Thoracic aorta (tissue), 2 donors: ENCODE results near the gene HOTAIR. TPM values are rescaled to one million over a fixed set of nuclear protein-coding genes. Genes with fewer than 3 reads are reported as not detected.
A peak's percentile ranks its signal among the peaks of the same experiment; 100 is the strongest.

ENCODE experiments used
- ATAC-seq: fragments of 150-250 bp; one replicate; pipeline ENCODE4 v1.8.0; 2017; ENCODE audit warnings: low read depth; ENCODE audit not compliant: insufficient number of reproducible peaks, low FRiP score
- DNase-seq: peaks from one replicate; pipeline ENCODE4 v3.0.0-alpha.2; 2020; ENCODE audit warnings: low spot score
- H3K27ac ChIP-seq, 2 donors: fragments of 200-600 bp; sonication (generic); 1 replicate in 1 of 2; 2 replicates in 1 of 2; pipeline ENCODE4 v1.5.1; 2016; ENCODE audit warnings: mild to moderate bottlenecking in 2 of 2, moderate library complexity in 2 of 2
- H3K27me3 ChIP-seq: fragments of 200-600 bp; sonication (generic); replicated peaks from 2 replicates; pipeline ENCODE4 v1.6.0; 2016; ENCODE audit warnings: mild to moderate bottlenecking; ENCODE audit not compliant: insufficient read depth
- H3K36me3 ChIP-seq: fragments of 200-600 bp; sonication (generic); one replicate; pipeline ENCODE4 v1.5.1; 2016
- H3K4me1 ChIP-seq, 2 donors: fragments of 200-600 bp; sonication (generic); 1 replicate in 1 of 2; 2 replicates in 1 of 2; pipeline versions ENCODE4 v1.5.1 to v1.6.0; 2016; ENCODE audit warnings: low read depth in 2 of 2, mild to moderate bottlenecking in 1 of 2; ENCODE audit not compliant: control insufficient read depth in 1 of 2
- H3K4me3 ChIP-seq: fragments of 200-600 bp; sonication (generic); 2 replicates; pipeline ENCODE4 v1.5.1; 2016; ENCODE audit warnings: mild to moderate bottlenecking
- H3K9me3 ChIP-seq: fragments of 200-600 bp; sonication (generic); 2 replicates; pipeline ENCODE4 v1.5.1; 2016
- total RNA-seq, 2 donors: library from RNA; depleted of rRNA; stranded (reverse); fragments of >200 nt; gene quantifications; one replicate each; pipeline versions ENCODE4 v1.1.0 to v1.2.3, GENCODE V29; 2016
- TF ChIP-seq, protein P1 (sequence below): fragments of 200-600 bp; sonication (generic); IDR thresholded peaks from one replicate; pipeline ENCODE4 v1.5.1; 2019; ENCODE audit warnings: antibody characterized with exemption

Gene HOTAIR
- total RNA-seq, 2 donors from 2014 or later, result not detected

DNA sequence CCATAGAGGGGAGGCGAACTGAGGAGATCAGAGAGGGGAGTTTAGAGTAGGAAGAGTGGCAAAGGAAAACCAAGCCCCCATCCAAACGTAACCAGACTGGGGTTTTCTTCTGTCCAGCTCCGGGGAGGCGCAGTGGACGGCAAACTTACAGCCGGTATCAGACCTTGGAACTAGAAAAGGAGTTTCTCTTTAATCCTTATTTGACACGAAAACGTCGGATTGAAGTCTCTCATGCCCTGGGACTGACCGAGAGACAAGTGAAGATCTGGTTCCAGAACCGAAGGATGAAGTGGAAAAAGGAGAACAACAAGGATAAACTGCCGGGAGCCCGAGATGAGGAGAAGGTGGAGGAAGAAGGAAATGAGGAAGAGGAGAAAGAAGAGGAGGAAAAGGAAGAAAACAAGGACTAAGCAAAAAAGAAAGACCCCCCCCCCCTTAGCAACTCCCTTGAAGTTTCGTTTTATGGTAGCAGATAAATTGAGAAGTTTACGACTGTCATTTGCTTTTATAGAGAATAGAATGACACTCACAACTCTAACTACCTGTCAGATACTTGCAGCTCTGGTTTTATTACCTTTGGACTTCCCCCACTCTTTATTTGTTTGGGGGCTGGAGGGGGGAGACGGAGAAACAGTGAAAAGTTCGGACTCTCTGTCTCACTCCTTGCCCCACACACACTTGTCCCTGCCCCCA is 36.4 kb upstream of the HOTAIR start:
- peaks cover 3 to 20% of the 10 kb centered on the region in 2 donors for H3K4me1 ChIP-seq
- no peaks in the 10 kb centered on the region for H3K36me3 ChIP-seq
- H3K9me3 ChIP-seq, result no peaks in the 10 kb centered on the region
- no peak overlapping the region for H3K4me3 ChIP-seq
- TF ChIP-seq, protein P1, sequence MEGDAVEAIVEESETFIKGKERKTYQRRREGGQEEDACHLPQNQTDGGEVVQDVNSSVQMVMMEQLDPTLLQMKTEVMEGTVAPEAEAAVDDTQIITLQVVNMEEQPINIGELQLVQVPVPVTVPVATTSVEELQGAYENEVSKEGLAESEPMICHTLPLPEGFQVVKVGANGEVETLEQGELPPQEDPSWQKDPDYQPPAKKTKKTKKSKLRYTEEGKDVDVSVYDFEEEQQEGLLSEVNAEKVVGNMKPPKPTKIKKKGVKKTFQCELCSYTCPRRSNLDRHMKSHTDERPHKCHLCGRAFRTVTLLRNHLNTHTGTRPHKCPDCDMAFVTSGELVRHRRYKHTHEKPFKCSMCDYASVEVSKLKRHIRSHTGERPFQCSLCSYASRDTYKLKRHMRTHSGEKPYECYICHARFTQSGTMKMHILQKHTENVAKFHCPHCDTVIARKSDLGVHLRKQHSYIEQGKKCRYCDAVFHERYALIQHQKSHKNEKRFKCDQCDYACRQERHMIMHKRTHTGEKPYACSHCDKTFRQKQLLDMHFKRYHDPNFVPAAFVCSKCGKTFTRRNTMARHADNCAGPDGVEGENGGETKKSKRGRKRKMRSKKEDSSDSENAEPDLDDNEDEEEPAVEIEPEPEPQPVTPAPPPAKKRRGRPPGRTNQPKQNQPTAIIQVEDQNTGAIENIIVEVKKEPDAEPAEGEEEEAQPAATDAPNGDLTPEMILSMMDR, result no peak
- no peak for DNase-seq
- H3K27ac ChIP-seq, result no peak overlapping the region
- no peaks in the 10 kb centered on the region for H3K27me3 ChIP-seq
- no peak for ATAC-seq

DNA sequence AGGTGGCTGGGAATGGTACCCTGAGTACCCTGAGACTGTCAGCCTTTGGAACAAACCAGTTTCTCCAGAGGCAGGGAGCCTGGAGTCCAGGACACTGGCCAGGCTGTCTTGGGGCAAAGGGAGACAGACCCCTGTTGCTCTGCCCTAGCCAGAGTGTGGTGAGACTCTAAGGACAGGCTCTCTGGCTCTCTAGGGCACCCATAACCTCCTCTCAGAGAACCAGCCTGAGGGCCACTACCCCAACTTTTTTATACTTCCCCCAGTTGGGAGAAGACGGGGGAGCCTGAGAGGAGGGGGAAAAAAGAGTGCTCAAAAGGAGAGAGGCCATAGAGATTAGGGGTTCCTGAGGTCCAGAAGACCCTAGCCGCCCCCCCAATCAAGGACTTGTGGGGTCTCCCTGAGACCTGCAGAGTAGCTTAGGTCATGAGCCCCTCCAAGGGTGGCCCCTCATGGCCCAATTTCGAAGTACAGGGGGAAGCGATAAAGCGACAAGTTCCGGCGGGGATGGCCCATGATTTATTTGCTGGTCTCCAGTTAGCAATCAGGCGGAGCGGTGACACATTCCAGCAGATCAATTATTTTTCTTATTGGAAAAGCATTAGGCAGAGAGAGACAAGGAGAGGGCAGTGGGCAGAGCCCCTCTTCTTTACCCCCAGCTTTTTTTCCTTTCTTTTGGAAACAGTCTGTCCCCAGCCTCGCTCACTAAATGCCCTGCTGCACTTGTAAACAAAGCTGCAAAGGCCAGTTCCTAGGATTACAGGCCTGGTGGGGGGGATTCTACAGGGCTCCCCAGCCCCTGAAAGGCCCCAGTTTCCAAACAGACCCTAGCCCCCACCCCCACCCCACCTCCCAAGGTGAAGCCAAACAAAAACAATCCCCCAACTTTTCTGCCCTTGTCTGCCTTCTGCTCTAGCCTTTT is 35.6 kb upstream of the HOTAIR start:
- Histone ChIP-seq H3K9me3 (no peaks in the 10 kb centered on the region), H3K27me3 (no peaks in the 10 kb centered on the region), H3K27ac (peak overlapping the region in 1 of 2 donors; percentile 14), H3K4me3 (no peak overlapping the region), H3K4me1 (peaks cover 3 to 25% of the 10 kb centered on the region in 2 donors), H3K36me3 (no peaks in the 10 kb centered on the region)
- TF ChIP-seq, protein P1, result no peak
- no peak for DNase-seq
- no peak for ATAC-seq

DNA sequence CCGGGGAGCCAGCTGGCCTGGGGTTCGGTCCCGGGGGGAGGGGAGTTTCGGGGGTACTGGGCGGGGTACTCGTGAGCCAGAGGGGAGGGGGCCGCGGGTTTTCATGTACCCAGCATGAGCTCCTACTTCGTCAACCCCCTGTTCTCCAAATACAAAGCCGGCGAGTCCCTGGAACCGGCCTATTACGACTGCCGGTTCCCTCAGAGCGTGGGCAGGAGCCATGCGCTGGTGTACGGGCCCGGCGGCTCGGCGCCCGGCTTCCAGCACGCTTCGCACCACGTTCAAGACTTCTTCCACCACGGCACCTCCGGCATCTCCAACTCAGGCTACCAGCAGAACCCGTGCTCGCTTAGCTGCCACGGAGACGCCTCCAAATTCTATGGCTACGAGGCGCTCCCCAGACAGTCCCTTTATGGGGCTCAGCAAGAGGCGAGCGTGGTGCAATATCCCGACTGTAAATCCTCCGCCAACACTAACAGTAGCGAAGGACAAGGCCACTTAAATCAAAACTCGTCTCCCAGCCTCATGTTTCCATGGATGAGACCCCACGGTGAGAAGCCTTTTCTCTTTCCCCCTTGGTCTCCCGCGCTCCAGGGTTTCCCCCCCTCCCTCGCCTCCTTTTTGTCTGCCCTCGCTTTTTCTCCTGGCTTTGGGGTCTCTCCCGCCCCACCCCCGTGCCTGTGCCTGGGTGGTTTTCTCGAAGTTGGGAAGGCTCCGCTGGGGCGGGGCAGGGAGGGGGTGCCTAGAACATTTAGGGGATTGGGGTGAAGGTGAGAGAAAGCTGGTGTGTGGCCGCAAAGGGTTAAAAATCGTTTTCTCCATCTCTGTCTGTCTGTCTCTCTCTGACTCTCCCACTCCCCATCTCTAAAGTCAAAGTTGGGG is 34.7 kb upstream of the HOTAIR start:
- peak overlapping the region; percentile 59 for H3K4me3 ChIP-seq
- TF ChIP-seq, protein P1, result no peak
- peaks cover 3 to 21% of the 10 kb centered on the region in 2 donors for H3K4me1 ChIP-seq
- H3K27me3 ChIP-seq, result no peaks in the 10 kb centered on the region
- no peaks in the 10 kb centered on the region for H3K9me3 ChIP-seq
- ATAC-seq (peak; percentile 4), DNase-seq (no peak)
- no peaks in the 10 kb centered on the region for H3K36me3 ChIP-seq
- peak overlapping the region in 1 of 2 donors; percentile 14 for H3K27ac ChIP-seq

DNA sequence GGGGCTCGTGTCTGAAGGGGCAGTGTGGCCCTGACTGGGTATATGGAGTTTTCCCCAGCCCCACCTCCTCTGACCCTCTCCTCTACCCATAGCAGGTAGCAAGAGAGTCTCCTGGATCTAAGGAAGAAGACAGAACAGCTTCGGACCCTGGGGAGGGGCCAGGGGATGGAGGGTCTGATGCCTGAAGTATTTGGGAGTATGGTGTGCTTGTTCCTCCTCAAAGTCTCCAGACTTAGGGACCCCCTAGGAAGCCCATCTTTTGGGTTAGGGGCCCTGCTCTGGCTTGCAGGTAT is 33.5 kb upstream of the HOTAIR start:
- DNase-seq, result no peak
- no peaks in the 10 kb centered on the region for H3K27me3 ChIP-seq
- TF ChIP-seq, protein P1, result no peak
- H3K9me3 ChIP-seq, result no peaks in the 10 kb centered on the region
- ATAC-seq, result no peak
- H3K36me3 ChIP-seq, result no peaks in the 10 kb centered on the region
- no peak overlapping the region for H3K27ac ChIP-seq
- H3K4me3 ChIP-seq, result no peak overlapping the region
- peaks cover 3 to 14% of the 10 kb centered on the region in 2 donors for H3K4me1 ChIP-seq
